DND-41 (cell line): ENCODE measurements around the gene SEMA3A.

ENCODE experiments used
- EZH2 ChIP-seq: IDR thresholded peaks from 3 replicates; pipeline ENCODE4 v1.6.1; 2012; ENCODE audit warnings: borderline replicate concordance, low read depth, mild to moderate bottlenecking, moderate library complexity, low read length, inconsistent platforms; ENCODE audit not compliant: severe bottlenecking
- TF ChIP-seq, protein P1 (sequence below): IDR thresholded peaks from 2 replicates; pipeline ENCODE4 v1.5.1; 2012; ENCODE audit warnings: borderline replicate concordance, low read length, moderate library complexity, mild to moderate bottlenecking; ENCODE audit not compliant: poor library complexity, severe bottlenecking; ENCODE audit errors: extremely low read depth

DNA sequence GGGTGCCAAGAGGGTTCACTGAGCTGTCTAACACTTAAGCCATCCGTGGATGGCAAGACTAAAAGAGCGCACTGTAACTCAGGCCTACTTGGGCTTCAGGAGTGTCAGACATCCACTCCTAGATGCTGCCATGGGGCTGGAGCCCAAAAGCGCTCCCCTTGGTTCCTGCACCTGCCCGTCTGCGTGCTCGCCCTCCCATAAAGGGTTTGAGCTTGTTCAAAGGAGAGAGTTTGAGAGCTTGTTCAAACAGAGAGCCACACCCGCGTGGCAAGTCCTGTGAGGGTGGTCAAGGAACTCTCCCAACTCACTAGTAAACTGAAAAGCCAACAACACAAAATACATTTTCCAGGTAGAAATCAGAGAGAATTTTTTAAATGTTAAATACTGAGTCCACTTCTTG is 256.7 kb downstream of the SEMA3A start:
- TF ChIP-seq, protein P1, sequence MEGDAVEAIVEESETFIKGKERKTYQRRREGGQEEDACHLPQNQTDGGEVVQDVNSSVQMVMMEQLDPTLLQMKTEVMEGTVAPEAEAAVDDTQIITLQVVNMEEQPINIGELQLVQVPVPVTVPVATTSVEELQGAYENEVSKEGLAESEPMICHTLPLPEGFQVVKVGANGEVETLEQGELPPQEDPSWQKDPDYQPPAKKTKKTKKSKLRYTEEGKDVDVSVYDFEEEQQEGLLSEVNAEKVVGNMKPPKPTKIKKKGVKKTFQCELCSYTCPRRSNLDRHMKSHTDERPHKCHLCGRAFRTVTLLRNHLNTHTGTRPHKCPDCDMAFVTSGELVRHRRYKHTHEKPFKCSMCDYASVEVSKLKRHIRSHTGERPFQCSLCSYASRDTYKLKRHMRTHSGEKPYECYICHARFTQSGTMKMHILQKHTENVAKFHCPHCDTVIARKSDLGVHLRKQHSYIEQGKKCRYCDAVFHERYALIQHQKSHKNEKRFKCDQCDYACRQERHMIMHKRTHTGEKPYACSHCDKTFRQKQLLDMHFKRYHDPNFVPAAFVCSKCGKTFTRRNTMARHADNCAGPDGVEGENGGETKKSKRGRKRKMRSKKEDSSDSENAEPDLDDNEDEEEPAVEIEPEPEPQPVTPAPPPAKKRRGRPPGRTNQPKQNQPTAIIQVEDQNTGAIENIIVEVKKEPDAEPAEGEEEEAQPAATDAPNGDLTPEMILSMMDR = no peak
- TF ChIP-seq EZH2 = no peak
